CD4-positive, CD25-positive, alpha-beta regulatory T cell (primary cell): ENCODE measurements around the gene TCHH. TPM values are rescaled to one million over a fixed set of nuclear protein-coding genes. Genes with fewer than 3 reads are reported as not detected.
"Not testable (repeated sequence)": the region's sequence is repeated elsewhere in the genome, so short reads cannot be mapped to it uniquely, and the experiment has no call there.

Source experiments
- ATAC-seq, 2 donors: fragments of 150-1000 bp; cut with Tn5 transposase; one replicate each; pipeline ENCODE4 v1.10.0; 2021; ENCODE audit warnings: low read depth in 2 of 2, moderate number of reproducible peaks in 2 of 2, moderate library complexity in 1 of 2
- DNase-seq, 3 donors: peaks; one replicate each; pipeline versions ENCODE4 v3.0.0 to v3.0.0-alpha.2; 2012 to 2022; ENCODE audit warnings: mixed read lengths in 1 of 3
- H3K27ac ChIP-seq: one replicate; pipeline ENCODE4 v1.7.0; 2013; ENCODE audit warnings: mild to moderate bottlenecking, low read length; ENCODE audit not compliant: insufficient read depth, poor library complexity, severe bottlenecking
- H3K27me3 ChIP-seq: one replicate; pipeline ENCODE4 v1.7.0; 2013; ENCODE audit warnings: low read length; ENCODE audit not compliant: control insufficient read depth, insufficient read depth
- H3K36me3 ChIP-seq: one replicate; pipeline ENCODE4 v1.7.0; 2013; ENCODE audit warnings: mild to moderate bottlenecking, low read length, moderate library complexity; ENCODE audit not compliant: control insufficient read depth, insufficient read depth
- H3K4me1 ChIP-seq: 2 replicates; pipeline ENCODE4 v1.7.0; 2013; ENCODE audit warnings: mild to moderate bottlenecking, low read length; ENCODE audit not compliant: insufficient read depth, control insufficient read depth, poor library complexity, severe bottlenecking
- H3K4me3 ChIP-seq: one replicate; pipeline ENCODE4 v1.7.0; 2013; ENCODE audit warnings: low read depth, mild to moderate bottlenecking, low read length, moderate library complexity
- H3K9me3 ChIP-seq, 2 experiments: 1 replicate in 1 of 2; 2 replicates in 1 of 2; pipeline ENCODE4 v1.7.0; 2013; ENCODE audit warnings: low read length in 2 of 2, mild to moderate bottlenecking in 1 of 2, moderate library complexity in 1 of 2; ENCODE audit not compliant: control insufficient read depth in 2 of 2
- H3K27ac Mint-ChIP-seq, 3 donors: one replicate each; pipeline ENCODE4 v1.8.0; 2020 to 2022; ENCODE audit warnings: mild to moderate bottlenecking in 3 of 3, mixed read lengths in 3 of 3, moderate library complexity in 2 of 3
- H3K27me3 Mint-ChIP-seq: one replicate; pipeline ENCODE4 v1.8.0; 2022; ENCODE audit warnings: mild to moderate bottlenecking, mixed read lengths
- H3K36me3 Mint-ChIP-seq: one replicate; pipeline ENCODE4 v1.8.0; 2020; ENCODE audit warnings: mixed read lengths
- H3K4me1 Mint-ChIP-seq, 4 donors: one replicate each; pipeline ENCODE4 v1.8.0; 2020 to 2022; ENCODE audit warnings: mixed read lengths in 4 of 4, mild to moderate bottlenecking in 1 of 4
- H3K4me3 Mint-ChIP-seq, 4 donors: one replicate each; pipeline ENCODE4 v1.8.0; 2020 to 2022; ENCODE audit warnings: mild to moderate bottlenecking in 4 of 4, mixed read lengths in 4 of 4, moderate library complexity in 3 of 4
- H3K9me3 Mint-ChIP-seq, 7 donors: one replicate each; pipeline ENCODE4 v1.8.0; 2020 to 2022; ENCODE audit warnings: mixed read lengths in 7 of 7, mild to moderate bottlenecking in 3 of 7, moderate library complexity in 2 of 7
- polyA plus RNA-seq, 4 donors: library from polyadenylated mRNA; unstranded; fragments of 300-500 nt; fragmentation: Illumina TruSeq; gene quantifications; one replicate each; pipeline ENCODE4 v1.2.3, GENCODE V29; 2021
- total RNA-seq: library from RNA; stranded (reverse); gene quantifications from one replicate; pipeline ENCODE4 v1.2.3, GENCODE V29; 2022

TCHH gene
- total and polyA plus RNA-seq, 5 donors from 2014 or later = not detected

DNA sequence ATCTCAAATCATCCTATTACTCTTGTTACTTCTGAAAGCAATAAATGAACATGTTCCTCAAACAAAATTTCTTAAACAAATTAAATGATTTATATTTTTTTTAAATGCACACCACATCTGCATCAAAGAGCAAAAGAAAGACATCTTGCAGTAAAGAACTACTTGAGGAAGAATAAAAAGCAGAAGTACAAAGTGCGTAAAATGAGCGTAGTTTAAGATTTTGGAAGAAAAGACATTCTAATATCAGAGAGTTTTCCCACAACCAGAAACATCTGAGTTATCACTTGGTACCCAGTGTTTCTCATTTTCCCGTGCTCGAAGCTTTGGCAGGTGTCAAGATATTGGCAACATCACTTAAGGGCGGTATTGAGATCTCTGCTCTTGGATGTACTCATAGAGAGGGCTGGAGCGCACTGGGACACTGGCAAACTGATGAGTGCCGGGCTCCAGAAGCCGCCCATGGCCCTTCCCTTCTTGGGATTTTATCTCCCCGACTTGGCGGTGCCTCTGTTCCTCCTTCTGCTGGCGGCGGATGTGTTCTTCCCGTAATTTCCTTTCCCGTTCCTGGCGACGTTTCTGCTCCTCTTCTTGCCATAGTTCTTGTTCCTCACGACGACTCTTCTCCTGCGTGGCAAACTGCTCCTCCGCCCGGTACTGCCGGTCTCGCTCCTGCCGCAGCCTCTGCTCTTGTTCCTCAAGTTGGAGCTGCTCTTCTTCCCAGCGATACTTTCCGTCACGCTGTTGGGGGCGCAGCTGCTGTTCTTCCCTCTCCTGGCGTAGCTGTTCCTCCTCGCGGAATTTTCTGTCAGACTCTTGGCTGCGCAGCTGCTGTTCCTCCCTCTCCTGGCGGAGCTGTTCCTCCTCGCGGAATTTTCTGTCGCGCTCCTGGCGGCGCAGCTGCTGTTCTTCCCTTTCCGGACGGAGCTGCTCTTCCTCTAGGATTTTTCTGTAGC lies 7.9 kb downstream of the TCHH start:
- DNase-seq = peak in 1 of 3 donors; percentile 12

GRCh38 chr1:152104854-152105253 lies 10.4 kb downstream of the TCHH start:
- H3K27me3 ChIP-seq = peaks cover 65% of the 10 kb centered on the region
- H3K27me3 Mint-ChIP-seq = peaks cover 58% of the 10 kb centered on the region

More for the DNA sequence above, 7.9 kb downstream of the TCHH start:
- Mint-ChIP-seq H3K27ac (no peak overlapping the region), H3K9me3 (peaks cover 0 to 5% (median 0%) of the 10 kb centered on the region in 7 donors), H3K36me3 (no peaks in the 10 kb centered on the region), H3K4me1 (peaks cover 0 to 7% (median 0%) of the 10 kb centered on the region in 4 donors), H3K27me3 (peaks cover 39% of the 10 kb centered on the region), H3K4me3 (peak overlapping the region in 1 of 4 donors; percentile 62)
- Histone ChIP-seq H3K4me1 (peaks cover 31% of the 10 kb centered on the region), H3K9me3 (peaks cover 0 to 2% of the 10 kb centered on the region in 2 experiments), H3K27me3 (peaks cover 64% of the 10 kb centered on the region), H3K36me3 (no peaks in the 10 kb centered on the region), H3K27ac (no peak overlapping the region), H3K4me3 (no peak overlapping the region)
- ATAC-seq = no peak

DNA sequence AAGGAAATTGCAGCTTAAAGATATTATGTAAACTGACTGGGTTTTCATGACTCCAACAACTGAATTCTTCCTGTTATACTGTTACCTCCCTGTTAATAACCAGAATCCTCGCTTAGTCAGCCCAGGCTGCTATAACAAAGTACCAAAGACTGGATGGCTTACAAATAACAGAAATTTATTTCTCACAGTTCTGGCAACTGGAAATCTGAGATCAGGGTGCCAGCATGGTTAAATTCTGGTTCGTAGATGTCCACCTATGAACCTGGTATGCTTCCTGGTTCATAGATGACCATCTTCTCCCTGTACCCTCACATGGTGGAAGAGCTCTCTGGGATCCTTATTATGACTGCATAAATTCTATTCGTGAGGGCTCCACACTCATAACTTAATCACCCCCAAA lies 18.3 kb downstream of the TCHH start:
- H3K4me3 Mint-ChIP-seq = no peak overlapping the region
- no peaks in the 10 kb centered on the region for H3K4me1 Mint-ChIP-seq
- H3K27me3 Mint-ChIP-seq = peaks cover 51% of the 10 kb centered on the region
- H3K27me3 ChIP-seq = peaks cover 32% of the 10 kb centered on the region
- no peaks in the 10 kb centered on the region for H3K4me1 ChIP-seq
- no peaks in the 10 kb centered on the region for H3K36me3 ChIP-seq
- no peak for DNase-seq
- no peak overlapping the region for H3K27ac ChIP-seq
- peaks cover 7 to 14% of the 10 kb centered on the region in 2 experiments for H3K9me3 ChIP-seq
- no peak for ATAC-seq
- no peaks in the 10 kb centered on the region for H3K36me3 Mint-ChIP-seq
- H3K4me3 ChIP-seq = no peak overlapping the region
- H3K9me3 Mint-ChIP-seq = peaks cover 0 to 20% (median 8%) of the 10 kb centered on the region in 7 donors
- no peak overlapping the region for H3K27ac Mint-ChIP-seq

More at GRCh38 chr1:152104854-152105253, 10.4 kb downstream of the TCHH start:
- Histone ChIP-seq H3K4me3 (no peak overlapping the region), H3K4me1 (peaks cover 10% of the 10 kb centered on the region), H3K36me3 (no peaks in the 10 kb centered on the region), H3K27ac (no peak overlapping the region), H3K9me3 (peaks cover 0 to 2% of the 10 kb centered on the region in 2 experiments)
- H3K27ac Mint-ChIP-seq = no peak overlapping the region
- no peaks in the 10 kb centered on the region for H3K36me3 Mint-ChIP-seq
- H3K9me3 Mint-ChIP-seq = peaks cover 0 to 8% (median 0%) of the 10 kb centered on the region in 7 donors
- H3K4me3 Mint-ChIP-seq = no peak overlapping the region
- DNase-seq (no peak), ATAC-seq (no peak)
- H3K4me1 Mint-ChIP-seq = peaks cover 0 to 7% (median 0%) of the 10 kb centered on the region in 4 donors

GRCh38 chr1:152089014-152089674 lies 26.1 kb downstream of the TCHH start, which contains the start of gene TCHHL1:
Gene TCHHL1, minus strand, starts transcription at chr1:152089064. Its CDS starts 921 bp downstream, at chr1:152088143.
- ATAC-seq (no peak), DNase-seq (no peak)
- H3K27me3 Mint-ChIP-seq = peaks cover 52% of the 10 kb centered on the region
- Histone ChIP-seq H3K36me3 (no peaks in the 10 kb centered on the region), H3K4me1 (no peaks in the 10 kb centered on the region), H3K9me3 (peaks cover 8 to 12% of the 10 kb centered on the region in 2 experiments), H3K27me3 (peaks cover 52% of the 10 kb centered on the region), H3K4me3 (no peak within 1 kb of the TSS), H3K27ac (no peak within 1 kb of the TSS)
- no peaks in the 10 kb centered on the region for H3K36me3 Mint-ChIP-seq
- no peaks in the 10 kb centered on the region for H3K4me1 Mint-ChIP-seq
- no peak within 1 kb of the TSS for H3K27ac Mint-ChIP-seq
- no peak within 1 kb of the TSS for H3K4me3 Mint-ChIP-seq
- peaks cover 0 to 23% (median 8%) of the 10 kb centered on the region in 7 donors for H3K9me3 Mint-ChIP-seq

GRCh38 chr1:152086760-152087159 lies 28.5 kb downstream of the TCHH start:
- H3K27ac Mint-ChIP-seq = no peak overlapping the region
- Histone ChIP-seq H3K27me3 (peaks cover 46% of the 10 kb centered on the region), H3K27ac (no peak overlapping the region), H3K36me3 (no peaks in the 10 kb centered on the region), H3K4me3 (no peak overlapping the region), H3K4me1 (no peaks in the 10 kb centered on the region), H3K9me3 (no peaks in the 10 kb centered on the region)
- ATAC-seq (no peak), DNase-seq (no peak)
- no peaks in the 10 kb centered on the region for H3K36me3 Mint-ChIP-seq
- no peaks in the 10 kb centered on the region for H3K4me1 Mint-ChIP-seq
- H3K27me3 Mint-ChIP-seq = peaks cover 42% of the 10 kb centered on the region
- H3K9me3 Mint-ChIP-seq = peaks cover 0 to 9% (median 2%) of the 10 kb centered on the region in 7 donors
- H3K4me3 Mint-ChIP-seq = no peak overlapping the region

DNA sequence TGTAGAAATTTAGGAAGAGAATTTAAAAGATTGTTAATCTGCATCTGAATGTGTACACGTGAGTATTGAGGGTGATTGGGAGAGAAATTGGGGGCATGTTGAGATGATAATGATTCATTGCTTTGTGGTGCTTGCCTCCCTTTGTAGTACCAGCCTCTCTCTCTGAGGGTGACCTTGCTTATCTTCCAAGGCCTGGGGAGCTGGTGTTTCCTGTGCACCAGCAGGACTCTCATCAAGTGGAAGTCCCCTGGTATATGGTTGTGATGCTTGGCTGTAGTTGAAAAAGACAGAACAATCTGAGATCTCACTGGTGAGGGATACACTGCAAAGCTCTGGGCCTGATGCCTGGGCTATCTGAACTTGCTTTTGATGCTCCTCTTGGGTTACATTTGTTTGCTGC lies 30.4 kb downstream of the TCHH start:
- peaks cover 0 to 3% (median 0%) of the 10 kb centered on the region in 7 donors for H3K9me3 Mint-ChIP-seq
- H3K9me3 ChIP-seq = no peaks in the 10 kb centered on the region
- no peaks in the 10 kb centered on the region for H3K36me3 ChIP-seq
- no peak overlapping the region for H3K4me3 Mint-ChIP-seq
- peaks cover 36% of the 10 kb centered on the region for H3K27me3 ChIP-seq
- ATAC-seq = no peak
- H3K4me1 Mint-ChIP-seq = no peaks in the 10 kb centered on the region
- no peak overlapping the region for H3K4me3 ChIP-seq
- H3K27ac ChIP-seq = no peak overlapping the region
- no peak overlapping the region for H3K27ac Mint-ChIP-seq
- H3K27me3 Mint-ChIP-seq = peaks cover 23% of the 10 kb centered on the region
- no peak for DNase-seq
- H3K36me3 Mint-ChIP-seq = no peaks in the 10 kb centered on the region
- H3K4me1 ChIP-seq = no peaks in the 10 kb centered on the region

GRCh38 chr1:152081026-152081425 lies 34.2 kb downstream of the TCHH start:
- not testable (repeated sequence) for DNase-seq, H3K36me3 ChIP-seq, H3K27ac ChIP-seq, ATAC-seq, H3K4me3 ChIP-seq, H3K4me3 Mint-ChIP-seq, H3K9me3 Mint-ChIP-seq, H3K4me1 Mint-ChIP-seq, H3K27ac Mint-ChIP-seq, H3K4me1 ChIP-seq, H3K36me3 Mint-ChIP-seq, H3K9me3 ChIP-seq
- H3K27me3 ChIP-seq = peaks cover 14% of the 10 kb centered on the region
- peaks cover 25% of the 10 kb centered on the region for H3K27me3 Mint-ChIP-seq
